Left kidney (tissue), 8 donors: ENCODE measurements around the gene SPP2. TPM values are rescaled to one million over a fixed set of nuclear protein-coding genes. Genes with fewer than 3 reads are reported as not detected.

Source experiments
- DNase-seq: peaks from one replicate; pipeline ENCODE4 v3.0.0-alpha.2; 2013
- long read RNA-seq, 8 donors: transcript quantifications; one replicate each; lab custom pipeline, GENCODE V29; 2026
- polyA plus RNA-seq: library from polyadenylated mRNA; unstranded; fragments of 120-200 nt; gene quantifications from one replicate; pipeline ENCODE4 v1.2.1, GENCODE V29; 2013; ENCODE audit not compliant: insufficient read length

SPP2 gene, protein sequence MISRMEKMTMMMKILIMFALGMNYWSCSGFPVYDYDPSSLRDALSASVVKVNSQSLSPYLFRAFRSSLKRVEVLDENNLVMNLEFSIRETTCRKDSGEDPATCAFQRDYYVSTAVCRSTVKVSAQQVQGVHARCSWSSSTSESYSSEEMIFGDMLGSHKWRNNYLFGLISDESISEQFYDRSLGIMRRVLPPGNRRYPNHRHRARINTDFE
- not detected for polyA plus RNA-seq
- long read RNA-seq, donor 1: 0 reads
- long read RNA-seq, donor 2: 0 reads
- long read RNA-seq, donor 3: 0 reads
- long read RNA-seq, donor 4: 0 reads
- long read RNA-seq, donor 5: 0 reads
- long read RNA-seq, donor 6: 0 reads
- long read RNA-seq, donor 7: 0 reads
- long read RNA-seq, donor 8: 0 reads

DNA sequence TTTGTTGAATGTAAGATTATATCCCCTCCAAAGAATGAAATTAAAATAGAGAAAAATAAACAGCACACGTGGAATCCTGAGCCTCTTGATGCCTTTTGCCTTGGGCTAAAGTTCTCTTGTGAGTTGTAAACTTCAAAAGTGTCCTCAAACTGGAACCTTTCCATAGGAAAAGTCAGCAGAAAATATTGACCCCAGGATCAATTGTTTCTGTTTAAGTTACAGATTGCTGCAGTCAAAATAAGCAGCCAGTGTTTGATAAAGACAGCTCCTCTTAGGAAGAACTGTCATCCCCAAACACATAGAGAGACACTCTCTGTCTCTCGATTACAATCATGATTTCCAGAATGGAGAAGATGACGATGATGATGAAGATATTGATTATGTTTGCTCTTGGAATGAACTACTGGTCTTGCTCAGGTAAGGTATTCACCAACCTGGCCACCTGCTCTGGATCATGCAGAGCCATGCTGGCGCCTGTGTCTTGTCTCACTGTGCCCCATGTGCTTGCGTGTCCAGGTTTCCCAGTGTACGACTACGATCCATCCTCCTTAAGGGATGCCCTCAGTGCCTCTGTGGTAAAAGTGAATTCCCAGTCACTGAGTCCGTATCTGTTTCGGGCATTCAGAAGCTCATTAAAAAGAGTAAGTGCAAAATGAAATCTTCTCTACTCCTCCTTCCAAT is at the start of gene SPP2:
Gene SPP2, plus strand, starts transcription at position 248 of the 681 bp plus-strand sequence. Its CDS starts 85 bp downstream, at position 333.
- no peak for DNase-seq

DNA sequence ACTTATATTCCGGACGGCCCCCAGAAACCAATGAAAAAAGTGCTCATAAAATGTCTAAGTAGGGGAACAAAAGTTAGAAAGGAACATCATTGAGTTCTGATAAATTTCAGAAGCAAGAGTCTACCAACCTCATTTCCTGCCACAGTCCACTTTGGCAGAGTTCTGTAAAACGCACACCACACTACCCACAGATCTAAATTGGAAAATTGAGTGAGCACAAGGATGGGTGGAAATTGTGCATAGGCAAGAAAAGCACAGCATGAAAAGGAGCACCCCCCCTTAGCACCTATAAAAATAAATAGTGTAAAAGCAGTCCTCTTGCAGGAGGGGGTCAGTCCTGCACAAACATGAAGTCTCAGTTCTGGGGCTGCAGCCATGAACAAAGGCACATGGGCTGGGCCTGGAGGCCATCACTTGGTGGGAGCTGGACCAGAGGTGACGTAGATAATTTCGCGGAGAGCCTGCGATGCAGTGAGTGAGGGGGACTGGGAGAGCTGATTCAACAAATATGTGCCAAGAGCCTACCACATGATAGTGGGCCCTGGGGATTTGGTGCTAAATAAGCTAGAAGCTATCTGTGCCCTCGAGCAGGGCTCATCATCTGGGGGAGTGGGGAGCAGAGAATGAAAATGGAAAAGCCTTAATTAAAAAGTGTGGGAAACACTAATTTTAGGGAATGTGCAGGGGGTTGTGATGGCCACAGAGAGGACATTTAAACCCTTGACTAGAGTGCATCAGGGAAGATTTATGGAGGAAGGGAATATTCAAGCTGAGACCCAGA is 48.9 kb upstream of the SPP2 start:
- no peak for DNase-seq

DNA sequence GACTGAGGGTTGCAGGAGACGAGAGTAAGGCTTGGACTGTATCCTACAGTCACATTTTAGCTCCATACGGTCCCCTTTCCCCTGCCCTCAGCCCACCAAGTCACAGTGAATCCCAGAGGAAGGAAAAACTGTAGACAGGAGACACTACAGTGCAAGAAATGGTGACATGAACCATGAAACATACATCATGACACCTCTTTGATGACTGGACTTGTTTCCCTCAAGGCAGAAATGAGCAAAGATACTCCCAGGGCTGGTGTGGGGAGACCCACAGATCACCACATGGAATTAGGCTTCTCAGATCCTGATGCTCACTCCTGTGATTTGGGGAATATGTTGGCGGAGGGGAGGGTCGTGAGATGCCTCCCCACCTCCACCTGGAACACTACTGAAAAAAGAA is 48.2 kb upstream of the SPP2 start:
- no peak for DNase-seq

DNA sequence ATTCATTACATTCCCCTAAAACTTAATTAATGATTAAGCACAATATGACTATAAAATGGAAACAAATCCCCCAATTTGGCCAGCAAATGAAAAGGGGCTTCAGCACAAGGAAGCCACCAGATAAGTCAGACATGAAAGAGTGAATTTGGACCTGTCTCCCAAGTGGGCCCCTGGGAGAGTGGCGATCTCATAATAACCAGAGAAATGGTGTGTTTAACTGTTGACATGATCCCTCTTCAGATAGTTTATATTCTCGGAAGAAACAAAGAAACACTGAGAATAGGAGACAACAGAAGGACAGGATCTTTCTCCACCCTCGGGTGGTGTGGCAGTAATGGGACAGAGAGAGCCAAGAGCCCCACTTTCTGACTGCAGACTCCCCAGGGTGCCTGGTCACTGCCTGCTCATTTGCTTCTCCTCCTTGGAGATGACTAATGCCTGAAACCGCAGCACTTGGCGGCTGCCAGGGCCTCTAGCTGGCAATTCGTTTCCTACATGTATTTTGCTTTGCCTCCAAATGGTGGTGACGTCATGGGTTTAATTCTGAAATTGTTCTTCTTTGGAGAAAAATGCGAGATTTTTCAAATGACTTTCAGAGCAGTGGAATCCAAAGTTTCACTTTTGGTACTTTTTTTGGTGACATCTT is 46.4 kb upstream of the SPP2 start:
- DNase-seq: no peak

DNA sequence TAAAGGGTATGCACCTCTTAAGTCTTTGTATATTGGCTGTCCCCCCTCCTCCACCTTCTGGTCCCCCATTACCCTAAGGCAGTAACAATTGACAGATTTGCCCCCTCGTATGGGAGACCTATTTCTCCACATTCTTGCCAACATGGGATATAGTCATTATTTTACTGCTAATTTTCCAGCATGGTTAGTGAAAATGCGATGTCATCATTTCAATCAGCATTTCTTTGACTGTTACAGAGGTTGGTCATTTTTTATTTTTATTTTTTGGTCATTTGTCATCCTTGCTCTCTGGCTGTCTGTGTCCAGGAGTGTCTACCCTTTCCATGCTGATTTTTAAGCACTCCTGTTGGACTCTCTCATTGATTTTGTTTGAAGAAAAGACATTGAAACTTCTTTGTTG is 45.4 kb upstream of the SPP2 start:
- DNase-seq: no peak

DNA sequence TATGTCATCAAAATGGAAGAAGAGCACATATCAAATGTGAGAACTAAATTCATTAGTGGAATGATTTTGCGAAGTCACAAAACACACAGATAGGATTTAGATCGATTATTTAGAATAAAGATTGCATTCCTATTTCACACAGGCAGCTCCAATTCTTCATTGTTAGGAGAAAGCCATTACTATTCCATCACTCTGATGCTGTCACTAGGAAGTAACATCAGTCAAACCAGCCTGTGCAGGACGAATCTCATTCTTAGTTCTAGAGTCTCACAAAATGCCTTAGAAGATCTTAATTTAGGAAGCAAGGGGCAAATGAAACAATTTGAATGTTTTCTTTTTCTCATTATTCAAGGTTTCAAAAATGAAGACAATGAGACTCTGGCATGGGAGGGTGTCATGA is 44.0 kb upstream of the SPP2 start:
- no peak for DNase-seq

DNA sequence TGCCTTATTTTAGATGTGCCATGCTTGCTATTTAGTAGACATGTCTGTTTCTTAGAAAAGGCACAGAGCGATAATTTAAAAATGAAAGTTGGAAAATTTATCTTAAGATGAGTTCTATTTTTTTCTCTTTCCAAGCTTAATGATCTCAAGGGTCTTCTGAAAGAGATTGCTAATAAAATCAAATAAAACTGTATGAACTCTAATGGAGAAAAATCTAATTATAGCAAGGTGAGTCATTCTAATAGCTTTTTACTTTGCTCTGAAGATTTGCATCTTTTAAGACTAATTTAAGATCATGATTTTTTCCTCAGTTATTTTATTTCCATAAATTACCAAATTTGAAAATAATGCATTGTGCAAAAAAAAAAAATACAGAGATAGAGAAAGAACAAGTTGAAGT is 36.1 kb upstream of the SPP2 start:
- no peak for DNase-seq

DNA sequence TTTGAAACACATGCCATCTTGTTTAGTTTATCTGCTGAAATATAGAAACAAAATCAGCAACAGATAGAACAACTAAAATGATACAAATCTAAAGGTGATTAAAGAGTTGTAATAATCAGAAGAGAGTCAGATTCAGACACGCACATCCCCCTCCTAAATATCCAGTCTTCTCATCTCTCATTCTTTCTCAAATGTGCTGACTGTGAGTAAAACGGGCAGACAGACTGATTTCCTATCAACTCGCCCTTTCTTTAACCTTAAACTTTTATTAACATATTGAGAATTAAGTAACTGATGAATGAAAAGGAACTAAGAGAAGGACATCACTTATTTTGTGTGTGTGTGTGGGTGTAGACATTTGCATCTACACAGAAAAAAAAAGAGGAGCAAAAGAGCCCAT is 34.6 kb upstream of the SPP2 start:
- no peak for DNase-seq

DNA sequence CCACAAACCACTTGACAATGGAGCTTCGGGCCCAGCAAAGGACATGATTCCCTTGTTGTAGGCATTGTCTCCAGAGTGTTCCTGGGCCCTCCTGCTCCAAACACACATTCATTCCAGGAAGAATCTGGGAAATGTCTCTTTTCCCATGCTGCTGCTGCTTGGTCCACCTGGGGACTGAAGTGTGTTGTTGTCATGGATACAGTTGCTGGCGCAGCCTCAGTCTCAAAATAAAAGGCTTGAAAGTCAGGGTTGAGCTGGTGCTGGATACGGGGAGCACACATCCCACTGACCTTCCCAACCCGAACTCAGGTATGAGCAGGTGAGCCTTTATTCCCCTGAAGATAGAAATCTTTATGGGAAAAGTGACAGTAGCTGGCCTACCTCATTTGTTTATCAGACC is 30.6 kb upstream of the SPP2 start:
- no peak for DNase-seq

DNA sequence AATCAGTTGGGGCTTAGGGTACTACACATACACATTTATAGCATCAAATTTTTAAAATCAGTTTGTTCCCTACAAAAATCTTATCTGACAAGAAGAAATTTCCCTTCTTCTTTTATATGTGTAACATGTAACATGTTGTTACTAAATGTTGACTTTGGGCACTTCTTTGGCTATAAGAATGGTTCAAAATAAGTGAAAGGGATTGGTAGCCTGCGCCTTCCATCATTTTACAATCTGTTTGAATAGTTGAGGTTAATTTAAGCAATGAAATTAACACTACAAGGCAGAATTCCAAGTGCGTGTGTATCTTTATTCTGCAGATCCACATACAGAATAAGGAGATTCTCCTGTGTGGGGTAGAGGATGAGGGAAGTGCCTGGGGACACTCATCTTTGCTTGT is 30.2 kb upstream of the SPP2 start:
- DNase-seq: no peak

DNA sequence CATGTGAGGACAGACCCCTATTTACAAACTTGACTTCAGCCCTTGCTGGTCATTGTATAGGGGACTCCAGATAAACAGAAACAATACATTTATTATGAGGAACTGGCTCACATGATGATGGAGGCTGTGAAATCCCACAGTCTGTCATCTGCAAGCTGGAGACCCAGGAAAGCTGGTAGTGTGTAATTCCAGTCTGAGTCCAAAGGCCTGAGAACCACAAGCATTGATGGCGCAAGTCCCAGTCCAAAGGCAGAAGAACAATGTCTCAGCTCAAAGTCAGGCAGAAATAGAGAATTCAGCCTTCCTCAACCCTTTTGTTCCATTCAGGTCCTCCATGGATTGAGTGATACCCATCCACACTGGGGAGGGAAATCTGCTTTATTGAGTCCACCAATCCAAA is 28.1 kb upstream of the SPP2 start:
- DNase-seq: no peak

DNA sequence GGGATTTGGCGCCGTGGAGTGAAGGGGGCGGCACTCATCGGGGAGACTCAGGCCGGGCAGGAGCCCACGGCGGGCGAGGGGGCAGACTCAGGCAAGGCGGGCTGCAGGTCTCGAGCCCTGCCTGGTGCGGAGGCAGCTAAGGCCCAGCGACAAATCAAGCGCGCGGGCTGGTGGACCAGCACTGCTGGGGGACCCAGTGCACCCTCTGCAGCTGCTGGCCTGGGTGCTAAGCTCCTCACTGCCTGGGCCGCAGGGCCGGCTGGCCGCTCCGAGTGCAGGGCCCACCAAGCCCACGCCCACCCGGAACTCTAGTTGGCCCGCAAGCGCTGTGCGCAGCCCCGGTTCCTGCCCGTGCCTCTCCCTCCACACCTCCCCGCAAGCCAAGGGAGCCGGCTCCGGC is 26.2 kb upstream of the SPP2 start:
- no peak for DNase-seq

DNA sequence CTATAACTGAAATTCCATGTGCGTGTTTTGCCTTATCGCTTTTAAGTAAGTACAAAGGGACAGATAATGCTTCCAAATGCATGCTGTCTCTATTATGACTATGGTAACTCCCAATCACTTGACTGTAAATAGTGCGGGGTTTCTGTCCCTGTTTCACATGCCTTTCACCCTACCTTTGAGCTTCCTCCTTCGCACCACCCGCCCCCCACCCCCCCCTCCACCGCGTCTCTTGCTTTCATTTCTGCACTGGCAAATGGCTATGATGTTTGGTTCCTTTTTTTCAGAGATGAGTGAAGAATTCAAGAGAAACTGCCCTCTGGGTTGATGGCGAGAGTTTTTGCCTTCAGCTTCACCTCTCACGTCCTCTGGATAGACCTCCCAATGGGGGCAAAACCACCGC is 25.0 kb upstream of the SPP2 start:
- DNase-seq: no peak

DNA sequence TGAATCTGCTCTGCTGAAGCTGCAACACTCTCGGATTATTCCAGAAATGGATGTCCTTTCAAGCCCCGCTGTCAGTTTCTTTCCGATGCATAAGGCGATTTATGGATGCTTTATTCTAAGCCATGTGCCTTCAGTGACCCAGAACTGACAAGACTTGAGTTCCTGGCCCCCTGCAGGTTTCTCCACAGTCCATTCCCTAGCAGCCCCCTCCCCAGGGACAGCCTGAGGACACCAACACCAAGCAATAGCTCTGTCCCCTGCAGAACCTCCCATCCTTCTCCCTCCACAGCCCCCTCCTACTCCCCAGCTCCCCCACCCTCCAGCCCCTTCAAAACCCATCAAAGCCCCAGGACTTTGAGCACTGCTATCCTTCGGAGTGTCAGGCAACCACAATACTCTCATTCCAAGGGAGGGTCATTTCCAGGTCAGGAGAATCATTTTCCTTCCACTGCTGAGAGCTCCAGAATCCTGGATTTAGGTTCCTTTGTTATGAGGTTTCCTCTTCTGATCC is 24.6 kb upstream of the SPP2 start:
- DNase-seq: peak; percentile 53

DNA sequence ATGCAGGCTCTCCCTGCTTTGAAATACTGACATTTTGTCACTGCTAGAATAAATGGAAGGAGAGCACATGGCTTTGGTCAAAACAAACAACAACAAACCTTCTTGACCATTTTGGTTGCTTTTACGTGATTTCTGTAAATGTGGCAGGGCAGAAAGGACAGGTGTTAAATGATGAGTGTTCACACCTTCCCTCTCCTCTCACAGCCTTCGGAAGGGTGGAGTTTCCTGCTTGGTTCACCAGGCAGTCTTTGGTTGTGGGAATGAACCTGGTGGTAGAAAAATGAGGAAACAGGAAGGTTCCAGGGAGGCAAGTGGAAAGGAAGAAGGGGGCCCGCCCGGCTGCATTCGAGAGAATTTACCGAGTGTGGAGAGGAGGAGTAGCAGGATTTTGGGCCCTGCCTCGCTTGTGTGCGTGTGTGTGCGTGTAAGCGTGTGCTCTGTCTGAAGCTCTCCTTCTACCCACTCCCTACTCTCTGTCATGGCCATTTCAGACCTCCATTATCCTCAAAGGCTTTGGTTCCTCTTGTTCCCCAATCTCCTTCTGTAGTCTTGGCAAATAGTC is 23.7 kb upstream of the SPP2 start:
- DNase-seq: no peak

DNA sequence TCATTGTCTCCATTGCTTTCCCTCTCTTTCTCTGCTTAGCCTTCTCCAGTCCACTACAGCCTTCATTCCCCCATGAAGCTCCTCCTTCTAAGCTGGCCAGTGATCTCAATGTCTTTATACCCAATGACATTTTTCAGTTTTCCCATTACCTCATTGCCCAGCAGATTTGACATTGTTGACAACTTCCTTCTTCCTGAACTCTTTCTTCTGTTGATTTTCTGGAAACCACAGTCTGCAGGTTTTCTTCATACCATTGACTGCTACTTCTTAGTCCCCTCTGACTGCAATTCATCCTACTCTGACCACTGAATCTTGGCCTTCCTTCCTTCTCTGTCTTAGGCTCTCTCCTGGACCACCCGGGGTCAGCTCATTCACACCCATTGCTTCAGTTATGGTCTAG is 22.9 kb upstream of the SPP2 start:
- DNase-seq: no peak

DNA sequence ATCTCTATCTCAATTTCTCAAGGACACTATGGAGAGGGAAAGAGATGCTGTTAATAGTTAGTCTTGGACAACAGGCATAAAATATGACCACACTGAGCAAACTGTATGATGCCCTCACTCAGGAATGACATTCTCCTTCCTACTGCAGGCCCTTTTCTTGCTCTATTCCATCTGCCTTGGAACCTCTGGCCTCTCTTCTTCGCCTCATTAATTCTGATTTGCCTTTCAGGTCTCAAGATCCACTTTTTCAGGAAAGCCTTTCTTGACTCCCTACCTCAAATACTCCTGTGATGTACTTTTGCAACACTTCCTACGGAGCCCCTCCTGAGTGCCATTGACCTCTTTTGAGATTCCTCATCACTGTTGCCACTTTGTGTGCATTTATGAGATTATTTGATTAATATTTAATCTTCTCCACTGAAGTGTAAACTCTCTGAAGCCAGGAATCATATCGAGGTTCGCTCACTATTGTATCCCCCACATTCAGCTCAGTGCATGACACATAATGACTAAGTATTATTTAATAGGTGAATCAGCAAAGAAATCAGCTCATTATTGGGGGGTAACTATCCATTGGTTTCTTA is 21.3 kb upstream of the SPP2 start:
- DNase-seq: peak; percentile 5

DNA sequence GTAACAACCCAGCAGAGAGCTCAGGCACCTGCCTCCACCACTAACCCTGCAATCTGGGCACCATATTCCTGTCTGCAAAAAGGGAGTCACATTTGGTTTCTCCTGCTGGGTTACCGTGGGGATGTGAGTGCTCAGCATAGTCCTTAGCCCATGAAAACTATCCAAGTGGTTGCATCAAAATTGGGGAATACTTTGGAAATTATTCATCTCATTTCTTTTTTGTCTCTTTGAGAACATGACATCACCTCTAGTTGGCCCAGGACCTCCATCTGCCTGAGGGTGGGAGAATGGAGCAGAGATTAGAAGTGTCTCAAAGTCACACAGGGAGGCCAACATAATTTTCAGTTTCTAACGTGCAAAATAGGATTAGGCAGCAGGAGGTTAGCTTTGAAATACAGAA is 19.3 kb upstream of the SPP2 start:
- DNase-seq: no peak

DNA sequence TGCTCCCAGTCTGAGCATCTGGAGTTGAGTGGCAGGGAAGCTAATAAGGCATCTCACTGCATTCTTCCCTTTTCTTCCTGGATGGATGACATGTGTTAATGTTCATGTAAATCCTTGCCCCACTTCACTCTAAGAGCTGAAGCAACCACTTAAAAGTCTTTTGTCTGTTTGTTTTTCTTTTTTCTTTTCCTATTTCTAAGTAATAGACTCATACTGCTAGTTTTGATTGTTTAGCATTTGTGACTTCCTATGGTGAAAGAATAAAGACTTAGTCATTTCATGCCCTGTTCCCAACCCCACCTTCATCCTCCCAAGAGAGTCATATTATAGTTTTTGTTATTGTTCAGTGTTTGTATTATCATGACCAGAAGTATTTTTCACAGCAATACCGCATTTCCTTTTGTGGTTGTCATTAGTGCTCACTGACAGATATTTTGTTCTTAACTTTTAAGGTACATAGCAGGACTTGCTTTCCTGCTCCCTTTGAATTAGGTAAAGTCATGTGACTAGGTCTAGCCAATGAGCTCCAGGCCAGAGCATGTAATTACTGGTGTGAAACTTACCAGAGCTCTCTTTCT is 18.1 kb upstream of the SPP2 start:
- no peak for DNase-seq

DNA sequence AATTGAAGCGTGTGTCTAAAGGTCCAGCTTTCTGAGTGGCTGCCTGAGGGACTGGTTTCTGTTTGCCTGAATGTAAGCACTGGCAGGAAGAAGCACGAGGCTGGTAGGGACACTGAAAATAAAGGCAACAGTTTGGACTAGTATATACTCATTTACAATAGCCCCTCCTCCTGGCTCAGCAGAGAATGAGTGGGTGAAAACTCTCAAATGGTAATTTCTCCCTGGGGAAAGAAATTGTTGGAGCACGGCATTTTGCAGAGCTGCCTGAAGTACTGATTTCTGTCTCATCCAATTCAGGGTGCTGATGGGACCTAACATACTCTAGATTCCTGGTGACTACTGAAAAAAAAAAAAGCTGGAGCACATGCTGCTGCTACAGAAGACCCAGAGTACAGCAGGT is 17.3 kb upstream of the SPP2 start:
- no peak for DNase-seq

DNA sequence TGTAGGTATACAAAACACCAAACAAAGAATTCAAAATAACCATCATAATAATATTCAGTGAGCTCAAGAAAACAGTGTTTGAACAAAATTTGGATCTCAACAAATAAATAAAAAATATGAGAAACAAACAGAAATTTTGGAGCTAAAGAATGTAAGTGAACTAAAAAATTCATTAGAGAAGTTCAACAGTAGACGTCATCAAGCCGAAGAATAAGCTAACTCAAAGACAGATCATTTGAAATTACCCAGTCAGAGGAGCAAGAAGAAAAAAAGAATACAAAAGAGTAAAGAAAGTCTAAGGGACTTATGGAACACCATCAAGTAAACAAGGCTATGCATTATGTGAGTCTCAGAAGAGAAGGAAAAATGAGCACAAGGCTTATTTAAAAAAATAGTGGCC is 16.6 kb upstream of the SPP2 start:
- DNase-seq: no peak
